ENCODE results near the gene ABCC1. TPM values are rescaled to one million over a fixed set of nuclear protein-coding genes. Genes with fewer than 3 reads are reported as not detected.
"Not testable (repeated sequence)": the region's sequence is repeated elsewhere in the genome, so short reads cannot be mapped to it uniquely, and the experiment has no call there.

ABCC1 gene
- polyA plus RNA-seq, 1 donor = 27.7 TPM

DNA sequence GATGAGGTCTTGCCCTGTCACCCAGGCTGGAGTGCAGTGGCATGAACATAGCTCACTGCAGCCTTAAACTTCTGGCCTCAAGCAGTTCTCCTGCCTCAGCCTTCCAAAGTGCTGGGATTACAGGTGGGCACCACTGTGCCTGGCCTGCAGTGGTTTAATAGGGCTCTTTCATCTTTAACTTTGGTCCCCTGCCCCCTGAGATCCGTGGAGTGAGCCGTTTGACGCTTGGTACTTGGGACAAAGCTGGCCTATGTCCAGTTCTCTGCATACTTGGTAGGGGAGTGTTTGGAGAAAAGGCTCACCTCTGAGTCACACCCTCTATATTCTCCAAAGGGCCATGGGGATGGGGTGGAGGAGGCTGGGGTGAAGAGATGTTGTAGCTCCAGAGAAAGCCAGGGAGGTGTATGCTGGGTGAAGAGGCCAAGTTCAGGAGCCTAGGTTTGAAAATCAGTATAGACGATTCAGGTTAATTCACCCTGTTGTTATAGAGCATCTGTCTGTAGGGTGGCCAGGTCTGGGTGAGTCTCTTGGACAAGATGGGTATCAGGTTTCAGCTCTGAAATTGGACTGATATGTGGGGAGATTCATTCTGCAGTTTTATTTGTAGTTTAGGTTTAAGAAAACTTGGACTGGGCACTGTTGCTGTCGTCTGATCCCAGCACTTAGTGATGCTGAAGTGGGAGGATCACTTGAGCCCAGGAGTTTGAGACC is 17.6 kb downstream of the ABCC1 start:
- DNase-seq = no peak

DNA sequence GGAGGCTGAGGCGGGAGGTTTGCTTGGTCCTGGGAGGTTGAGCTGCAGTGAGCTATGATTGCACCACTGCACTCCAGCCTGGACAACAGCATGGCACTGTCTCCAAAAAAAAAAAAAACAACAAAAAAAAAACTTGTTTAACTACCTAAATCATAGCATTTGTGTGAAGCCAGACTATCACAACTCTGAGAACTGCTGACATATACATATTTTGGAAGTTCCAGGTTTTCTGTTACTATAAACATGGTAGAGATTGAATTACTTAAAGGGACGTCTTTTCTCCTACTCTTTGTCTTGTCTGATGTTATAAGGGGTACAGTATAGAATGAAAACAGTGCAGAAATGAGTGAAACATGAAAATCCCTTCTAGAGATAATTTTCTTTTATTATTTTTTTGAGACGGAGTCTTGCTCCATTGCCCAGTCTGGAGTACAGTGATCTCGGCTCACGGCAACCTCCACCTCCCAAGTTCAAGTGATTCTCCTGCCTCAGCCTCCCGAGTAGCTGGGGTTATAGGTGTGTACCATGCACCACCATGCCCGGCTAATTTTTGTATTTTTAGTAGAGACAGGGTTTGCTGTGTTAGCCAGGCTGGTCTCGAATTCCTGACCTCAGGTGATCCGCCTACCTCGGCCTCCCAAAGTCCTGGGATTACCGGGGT is 18.4 kb downstream of the ABCC1 start:
- no peak for DNase-seq

DNA sequence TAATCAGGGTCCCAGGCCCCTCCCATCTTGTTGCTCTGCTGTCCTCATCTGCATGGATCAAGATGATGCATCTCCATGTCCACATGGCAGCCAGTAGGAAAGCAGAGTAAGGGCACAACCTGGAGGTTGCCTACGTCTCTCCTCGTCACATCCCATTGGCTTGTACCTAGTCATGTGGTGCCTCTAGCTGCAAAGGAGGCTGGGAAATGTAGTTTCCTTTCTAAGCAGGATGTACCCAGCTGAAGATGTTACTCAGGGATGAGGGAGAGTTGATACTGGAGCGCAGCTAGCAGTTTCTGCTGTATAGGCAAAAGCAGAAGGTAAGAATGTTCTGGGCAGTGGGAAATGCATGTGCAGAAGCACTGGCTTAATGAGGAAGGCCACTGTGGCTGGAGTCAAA is 20.8 kb downstream of the ABCC1 start:
- no peak for DNase-seq

DNA sequence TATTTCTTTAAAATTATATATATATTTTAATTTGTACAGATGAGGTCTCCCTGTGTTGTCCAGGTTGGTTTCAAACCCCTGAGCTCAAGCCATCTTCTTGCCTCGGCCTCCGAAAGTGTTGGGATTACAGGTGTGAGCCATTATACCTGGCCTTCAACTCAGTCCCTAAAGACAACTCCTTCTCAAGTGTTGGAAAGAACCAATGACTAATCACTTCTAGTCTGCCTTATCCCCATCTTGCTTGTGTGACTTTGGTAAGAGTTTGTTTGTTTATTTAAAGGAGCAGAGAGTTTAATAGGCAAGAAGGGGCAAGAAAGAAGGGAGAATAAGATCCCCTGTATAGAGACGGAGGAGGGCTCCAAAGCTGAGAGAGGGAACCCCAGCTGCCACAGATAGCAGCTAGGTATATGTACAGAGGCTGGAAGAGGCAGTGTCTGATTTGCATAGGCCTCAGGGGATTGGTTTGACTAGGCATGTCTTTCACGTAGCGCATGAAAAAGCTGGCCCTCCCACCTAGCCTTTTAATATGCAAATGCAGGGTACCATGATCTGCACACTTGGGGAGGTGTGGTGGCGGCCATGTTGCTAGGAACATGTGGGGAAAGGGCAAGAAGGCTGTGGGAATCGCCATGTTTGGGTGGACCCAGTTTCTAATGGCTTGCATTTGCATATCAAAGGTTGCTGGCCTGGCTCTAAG is 21.5 kb downstream of the ABCC1 start:
- no peak for DNase-seq

DNA sequence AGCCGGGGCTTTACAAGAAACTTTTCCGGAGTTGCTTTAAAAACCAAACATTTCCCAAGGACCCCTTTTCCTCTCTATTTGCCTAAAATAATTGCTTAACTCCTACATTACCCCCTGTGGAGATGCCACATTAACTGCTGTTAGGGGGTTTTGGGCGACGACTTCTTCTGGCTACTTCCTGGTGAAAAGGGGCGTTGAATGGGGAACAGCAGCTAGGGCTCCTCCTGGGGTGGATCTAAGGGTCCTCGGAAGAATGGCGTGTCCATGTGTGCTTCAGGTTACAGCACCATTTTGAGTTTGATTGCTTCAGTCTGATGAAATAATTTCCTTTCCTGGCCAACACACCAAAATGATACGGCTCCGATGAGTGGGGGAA is 22.0 kb downstream of the ABCC1 start:
- no peak for DNase-seq

DNA sequence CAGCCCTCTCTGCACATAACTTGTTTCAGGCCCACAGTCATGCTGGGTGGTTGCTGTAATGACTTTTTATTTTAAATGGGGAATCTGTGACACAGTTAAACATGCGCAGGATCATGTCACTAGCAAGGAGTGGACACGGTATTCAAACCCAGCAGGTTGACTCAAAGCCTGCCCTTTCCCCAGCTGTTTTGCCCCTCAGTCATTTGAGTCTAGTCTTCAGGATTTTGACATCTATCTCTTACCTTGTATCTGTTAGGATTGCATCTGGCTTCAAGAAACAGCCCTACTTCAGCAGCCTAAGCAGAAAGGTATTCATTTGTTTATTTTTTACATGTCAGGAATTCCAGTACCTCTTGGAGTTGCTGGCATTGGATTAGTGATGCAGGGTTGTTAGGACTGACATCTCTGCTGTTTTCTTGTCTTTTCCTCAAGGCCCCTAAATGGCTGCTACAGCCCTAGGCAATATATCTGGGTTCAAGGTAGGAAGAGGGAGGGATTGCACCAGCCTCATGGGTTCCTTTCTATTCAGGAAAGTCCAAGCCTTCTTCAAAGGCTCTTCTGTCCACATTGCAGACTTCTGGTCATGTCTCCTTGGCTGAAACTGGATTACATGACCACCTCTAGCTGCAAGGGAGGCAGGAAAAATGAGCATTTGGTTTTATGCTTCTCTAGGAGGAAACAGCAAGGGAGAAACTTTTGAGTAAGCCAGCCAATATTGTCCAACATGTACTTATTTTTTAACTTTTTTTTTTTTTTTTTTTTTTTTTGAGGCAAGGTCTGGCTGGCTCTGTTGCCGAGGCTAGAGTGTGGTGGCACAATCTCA is 22.8 kb downstream of the ABCC1 start:
- no peak for DNase-seq

DNA sequence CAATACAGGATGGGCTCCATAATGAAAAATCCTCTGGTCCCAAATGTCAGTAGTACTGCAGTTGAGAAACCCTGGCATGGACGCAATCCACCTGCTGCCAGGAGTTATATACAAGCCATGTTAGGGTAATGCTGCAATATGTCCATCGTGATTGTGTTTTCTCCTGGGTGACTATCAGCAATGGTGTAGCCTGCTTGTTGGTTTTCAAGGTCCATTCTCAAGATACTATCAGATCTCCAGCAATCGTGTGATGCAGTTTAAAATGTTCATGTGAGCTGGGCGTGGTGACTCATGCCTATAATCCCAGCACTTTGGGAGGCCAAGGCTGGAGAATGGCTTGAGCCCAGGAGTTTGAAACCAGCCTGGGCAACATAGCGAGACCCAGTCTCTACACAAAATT is 24.0 kb downstream of the ABCC1 start:
- no peak for DNase-seq

DNA sequence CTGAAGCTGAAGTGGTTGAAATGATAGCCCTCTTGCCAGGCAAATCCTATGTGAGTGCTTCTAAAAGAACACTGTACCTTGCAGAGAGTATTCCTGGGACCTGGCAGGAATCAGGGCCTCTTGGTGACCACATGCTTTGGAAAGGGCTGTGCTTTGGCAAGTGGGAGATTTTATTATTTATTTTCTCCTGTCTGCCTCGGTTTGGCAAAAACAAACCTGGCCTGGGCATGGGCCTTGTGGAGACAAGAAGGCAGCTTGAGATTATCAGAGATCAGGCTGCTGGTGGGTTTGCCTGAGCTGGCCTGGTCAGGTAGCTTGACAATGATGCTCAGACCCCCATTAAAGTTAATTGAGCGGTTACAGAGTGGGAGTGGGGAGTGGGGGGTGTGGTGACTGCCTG is 24.6 kb downstream of the ABCC1 start:
- no peak for DNase-seq

DNA sequence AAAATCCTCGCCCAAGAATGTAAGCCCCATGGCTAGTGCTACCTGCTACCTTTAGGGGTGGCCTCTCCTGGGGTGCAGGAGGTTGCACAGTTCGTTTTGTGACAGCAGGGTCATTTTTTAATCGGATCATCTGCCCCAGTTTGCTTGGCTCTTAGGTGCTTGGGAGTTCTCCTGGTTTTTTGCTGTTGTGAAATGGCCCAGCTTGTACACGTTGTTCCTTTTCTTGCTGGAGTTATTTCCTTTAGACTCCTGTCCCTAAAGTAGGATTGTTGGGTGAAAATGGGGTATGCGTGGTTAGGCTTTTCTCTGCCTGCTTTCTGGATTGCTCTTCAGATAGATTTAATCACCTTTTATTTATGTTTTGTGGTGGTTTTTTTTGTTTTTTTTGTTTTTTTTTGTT is 25.8 kb downstream of the ABCC1 start:
- DNase-seq = no peak

DNA sequence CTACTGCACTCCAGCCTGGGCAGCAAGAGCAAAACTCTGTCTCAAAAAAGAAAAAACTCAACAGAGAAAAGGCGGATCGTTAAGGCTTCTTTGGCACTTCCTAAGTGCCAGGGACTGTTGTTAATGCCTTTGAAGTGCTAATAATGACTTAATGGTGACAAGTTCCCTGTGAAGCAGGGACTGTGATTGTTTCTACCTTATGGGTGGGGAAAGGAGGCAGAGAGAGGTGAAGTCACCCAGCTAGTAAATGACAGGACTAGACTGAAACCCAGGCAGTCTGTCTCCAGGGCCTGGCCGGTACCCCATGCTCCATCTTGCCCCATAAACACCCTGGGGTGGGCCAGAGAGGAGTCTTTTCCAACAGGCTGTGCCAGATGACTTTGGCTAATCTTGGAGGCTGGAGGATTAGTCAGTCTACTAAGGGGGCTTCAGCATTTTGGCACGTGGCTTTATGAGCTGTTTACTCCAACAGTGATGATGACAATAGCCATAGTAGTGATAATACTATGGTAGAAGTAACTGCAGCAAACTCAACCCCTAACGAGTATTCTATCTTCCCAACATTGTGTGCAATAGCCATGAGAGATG is 26.9 kb downstream of the ABCC1 start:
- no peak for DNase-seq

DNA sequence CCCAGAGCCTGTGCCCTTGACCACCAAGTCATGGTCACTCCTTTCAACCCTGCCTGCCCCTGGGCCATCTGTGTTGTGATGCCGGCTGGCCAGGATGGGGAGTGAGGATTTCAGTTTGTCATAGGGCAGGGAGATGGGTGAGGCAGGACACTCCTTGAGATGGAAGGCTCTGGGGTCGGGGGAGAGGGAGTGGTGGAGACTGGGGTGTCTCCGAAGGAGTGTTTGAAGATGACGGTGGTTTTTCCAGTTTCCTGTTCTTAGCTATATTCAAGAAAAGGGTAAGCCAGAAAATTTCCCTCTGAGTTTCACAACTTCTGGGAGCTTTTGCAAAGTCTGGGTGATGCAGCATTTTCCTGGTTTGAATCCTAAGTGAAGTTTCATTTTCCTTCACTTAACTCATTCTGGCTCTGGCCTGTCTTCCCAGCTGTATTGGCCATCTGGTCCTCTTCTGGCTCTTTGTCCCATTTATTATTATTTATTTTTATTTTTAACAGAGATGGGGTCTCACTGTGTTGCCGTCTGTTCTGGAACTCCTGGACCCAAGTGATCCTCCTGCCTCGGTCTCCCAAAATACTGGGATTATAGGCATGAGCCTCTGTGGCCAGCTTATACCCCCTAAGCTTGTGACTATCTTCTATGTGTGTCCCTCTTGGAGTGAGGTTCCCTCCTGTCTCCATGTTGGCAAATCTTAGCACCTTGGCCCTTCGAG is 27.7 kb downstream of the ABCC1 start:
- DNase-seq = no peak

DNA sequence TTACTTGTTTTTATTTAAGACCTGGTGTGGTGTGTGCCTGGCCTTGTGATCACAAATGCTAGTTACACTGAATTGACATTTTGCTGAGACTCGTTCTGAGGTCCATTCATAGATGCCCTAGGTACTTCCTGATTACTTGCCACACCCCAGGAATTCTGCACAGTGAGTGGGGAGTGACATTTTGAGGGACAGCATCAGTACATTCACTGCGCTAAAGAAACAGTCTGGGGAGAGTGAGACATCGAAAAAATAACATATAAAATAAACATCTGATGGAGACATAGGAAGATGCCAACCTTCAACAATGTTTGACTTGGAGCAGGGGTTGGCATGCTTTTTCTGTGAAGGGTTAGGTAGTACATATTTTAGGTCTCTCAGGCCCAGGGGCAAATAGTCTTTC is 30.4 kb downstream of the ABCC1 start:
- no peak for DNase-seq

DNA sequence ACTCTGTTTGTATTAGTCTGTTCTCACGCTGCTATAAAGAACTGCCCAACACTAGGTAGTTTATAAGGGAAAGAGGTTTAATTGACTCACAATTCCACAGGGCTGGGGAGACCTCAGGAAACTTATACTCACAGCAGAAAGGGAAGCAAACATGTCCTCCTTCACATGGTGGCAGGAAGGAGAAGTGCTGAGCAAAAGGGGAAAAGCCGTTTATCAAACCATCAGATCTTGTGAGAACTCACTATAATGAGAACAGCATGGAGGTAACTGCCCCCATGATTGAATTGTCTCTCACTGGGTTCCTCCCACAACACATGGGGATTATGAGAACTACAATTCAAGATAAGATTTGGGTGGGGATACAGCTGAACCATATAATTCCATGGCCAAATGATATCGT is 30.9 kb downstream of the ABCC1 start:
- no peak for DNase-seq

DNA sequence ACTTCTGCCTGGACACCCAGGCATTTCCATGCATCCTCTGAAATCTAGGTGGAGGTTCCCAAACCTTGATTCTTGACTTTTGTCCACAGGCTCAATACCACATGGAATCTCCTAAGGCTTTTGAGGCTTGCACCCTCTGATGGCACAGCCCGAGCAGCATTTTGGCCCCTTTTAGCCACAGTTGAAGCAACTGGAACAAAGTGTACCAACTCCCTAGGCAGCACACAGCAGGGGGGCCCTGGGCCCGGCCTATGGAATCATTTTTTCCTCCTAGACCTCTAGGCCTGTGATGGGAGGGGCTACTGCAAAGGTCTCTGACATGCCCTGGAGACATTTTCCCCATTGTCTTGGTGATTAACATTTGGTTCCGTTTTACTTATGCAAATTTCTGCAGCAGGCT is 32.0 kb downstream of the ABCC1 start:
- no peak for DNase-seq

DNA sequence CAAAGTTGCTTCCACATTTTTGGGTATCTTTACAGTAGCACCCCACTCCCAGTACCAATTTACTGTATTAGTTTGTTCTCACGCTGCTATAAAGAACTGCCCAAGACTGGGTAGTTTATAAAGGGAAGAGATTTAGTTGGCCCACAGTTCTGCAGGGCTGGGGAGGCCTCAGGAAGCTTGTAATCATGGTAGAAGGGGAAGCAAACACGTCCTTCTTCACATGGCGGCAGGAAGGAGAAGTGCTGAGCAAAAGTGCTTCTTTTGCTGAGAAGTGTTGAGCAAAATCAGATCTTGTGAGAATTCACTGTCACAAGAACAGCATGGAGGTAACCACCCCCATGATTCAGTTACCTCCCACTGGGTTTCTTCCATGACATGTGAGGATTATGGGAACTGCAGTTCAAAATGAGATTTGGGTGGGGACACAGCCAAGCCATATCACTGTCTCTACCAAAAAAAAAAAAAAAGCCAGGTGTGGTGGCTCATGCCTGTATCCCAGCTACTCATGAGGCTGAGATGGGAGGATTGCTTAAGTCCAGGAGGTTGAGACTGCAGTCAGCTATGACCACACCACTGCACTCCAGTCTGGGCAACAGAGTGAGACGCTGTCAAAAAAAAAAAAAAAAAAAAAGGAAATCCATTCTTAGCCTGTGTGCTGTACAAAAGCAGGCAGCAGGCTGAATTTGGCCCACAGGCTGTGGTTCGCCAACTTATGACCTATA is 32.9 kb downstream of the ABCC1 start:
- not testable (repeated sequence) for DNase-seq

DNA sequence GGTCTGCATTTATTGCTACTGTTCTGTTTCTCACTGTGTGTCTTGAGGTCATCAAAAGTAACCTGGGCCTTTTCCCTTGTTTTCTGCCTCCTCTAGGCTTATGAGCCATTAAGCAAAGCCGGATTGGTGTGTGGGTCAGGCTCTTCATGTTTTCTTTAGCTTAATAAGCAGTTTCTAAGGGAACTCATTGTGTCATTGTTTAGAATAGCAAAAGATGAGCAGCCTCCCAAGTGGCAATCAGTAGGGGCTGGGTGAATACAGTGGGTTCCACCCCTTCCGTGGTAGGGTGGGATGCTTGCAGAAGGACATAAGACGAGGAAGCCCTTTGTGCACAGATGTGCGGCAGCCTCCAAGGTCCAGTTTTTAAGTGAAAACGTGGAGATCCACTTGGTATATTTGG is 34.5 kb downstream of the ABCC1 start:
- no peak for DNase-seq

DNA sequence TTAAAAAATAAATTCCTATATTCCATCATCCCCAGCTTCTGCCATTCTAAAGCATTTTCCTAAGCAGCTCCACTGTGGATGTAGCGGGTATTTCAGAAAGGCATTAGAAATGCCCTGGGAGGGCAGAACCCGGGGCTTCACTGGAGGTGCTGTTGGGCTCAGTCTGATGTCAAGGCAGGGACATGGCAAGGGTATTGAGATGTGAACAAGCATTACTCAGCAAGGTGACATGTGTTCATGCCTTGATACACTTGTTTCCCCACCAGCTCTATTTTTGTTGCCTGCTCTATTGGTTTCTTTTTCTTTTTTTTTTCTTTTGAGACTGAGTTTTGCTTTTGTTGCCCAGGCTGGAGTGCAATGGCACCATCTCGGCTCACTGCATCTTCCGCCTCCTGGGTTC is 35.7 kb downstream of the ABCC1 start:
- DNase-seq = no peak

DNA sequence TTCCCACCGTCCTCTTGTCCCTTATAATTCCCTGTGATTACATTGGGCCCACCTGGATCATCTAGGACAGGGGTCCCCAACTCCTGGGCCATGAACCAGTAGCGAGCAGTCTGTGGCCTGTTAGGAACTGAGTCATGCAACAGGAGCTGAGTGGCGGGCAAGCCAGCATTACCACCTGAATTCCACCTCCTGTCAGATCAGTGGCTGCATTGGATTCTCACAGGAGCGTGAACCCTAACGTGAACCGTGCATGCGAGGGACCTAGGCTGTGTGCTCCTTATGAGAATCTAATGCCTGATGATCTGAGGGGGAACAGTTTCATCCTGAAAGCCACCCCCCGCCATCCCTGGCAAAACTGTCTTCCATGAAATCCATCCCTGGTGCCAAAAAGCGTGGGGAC is 36.8 kb downstream of the ABCC1 start:
- DNase-seq = no peak

DNA sequence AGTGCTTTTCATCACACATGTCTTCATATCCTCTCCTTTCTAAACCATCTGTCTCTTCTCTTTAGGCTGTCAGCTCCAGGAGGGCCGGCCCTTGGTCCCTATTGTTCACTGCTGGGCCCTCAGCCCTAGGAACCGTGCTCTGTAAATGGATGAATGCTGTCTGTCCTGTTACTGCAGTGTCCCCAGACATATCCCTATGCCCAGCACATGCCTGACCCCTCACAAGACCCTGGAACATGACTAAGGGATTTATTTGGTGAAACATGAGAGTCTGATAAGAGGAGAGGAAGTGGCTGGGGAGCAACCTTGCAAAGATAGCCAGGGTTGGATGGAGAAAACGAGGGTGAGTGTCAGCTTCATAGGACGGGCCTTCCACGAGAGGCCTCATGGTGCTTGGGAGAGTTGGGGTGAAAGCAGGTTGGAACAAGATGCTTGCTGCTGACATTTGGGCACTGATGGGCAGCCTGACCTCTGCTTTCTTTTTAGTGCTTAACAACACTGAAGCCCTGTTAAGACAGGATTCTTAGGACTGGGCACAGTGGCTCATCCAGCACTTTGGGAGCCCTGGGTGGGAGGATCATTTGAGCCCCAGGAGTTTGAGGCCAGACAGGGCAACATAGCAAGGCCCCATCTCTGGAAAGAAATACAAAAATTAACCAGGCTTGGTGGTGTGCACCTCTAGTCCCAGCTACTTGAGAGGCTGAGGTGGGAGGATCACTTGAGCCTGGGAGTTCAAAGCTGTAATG is 39.0 kb downstream of the ABCC1 start:
- no peak for DNase-seq

DNA sequence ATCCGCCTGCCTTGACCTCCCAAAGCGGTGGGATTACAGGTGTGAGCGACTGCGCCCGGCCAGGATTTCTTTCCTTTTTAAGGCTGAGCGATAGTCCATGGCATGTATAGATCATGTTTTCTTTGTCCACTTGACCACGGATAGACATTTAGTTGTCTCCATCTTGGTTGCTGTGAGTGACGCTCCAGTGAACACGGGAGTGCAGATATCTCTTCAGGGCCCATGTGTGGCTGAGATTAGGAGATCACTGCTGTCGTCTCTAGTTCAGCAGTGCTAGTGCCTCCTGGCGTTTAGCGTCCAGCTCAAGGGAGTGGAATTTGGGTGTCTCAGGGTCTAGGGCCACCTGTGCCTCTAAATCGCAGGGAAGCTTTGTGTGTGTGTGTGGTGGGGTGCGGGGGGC is 41.5 kb downstream of the ABCC1 start:
- DNase-seq = no peak
